ENCODE data around the gene TRIP10.
A peak's percentile ranks its signal among the peaks of the same experiment; 100 is the strongest.
"Not testable (repeated sequence)": the region's sequence is repeated elsewhere in the genome, so short reads cannot be mapped to it uniquely, and the experiment has no call there.

Gene TRIP10

GRCh38 chr19:6771648-6772027 lies 32.2 kb downstream of the TRIP10 start:
- DNase-seq, result not testable (repeated sequence)

GRCh38 chr19:6772028-6772865 lies 32.8 kb downstream of the TRIP10 start, which contains the start of gene VAV1:
TSS of gene VAV1 (plus strand) at chr19:6772708. CDS start at chr19:6772808, 100 bp downstream.
- peak; percentile 74 for DNase-seq

GRCh38 chr19:6772866-6773322 lies 33.4 kb downstream of the TRIP10 start:
- DNase-seq, result no peak

- DNase-seq, result peak; percentile 75
Observed at GRCh38 chr19:6773323-6773931, 33.9 kb downstream of the TRIP10 start.

- DNase-seq, result no peak
Observed at GRCh38 chr19:6774821-6775707, 35.6 kb downstream of the TRIP10 start.

GRCh38 chr19:6776045-6776444 lies 36.6 kb downstream of the TRIP10 start:
- not testable (repeated sequence) for DNase-seq

- DNase-seq, result no peak
Observed at GRCh38 chr19:6776999-6777398, 37.5 kb downstream of the TRIP10 start.

GRCh38 chr19:6777434-6777833 lies 38.0 kb downstream of the TRIP10 start:
- DNase-seq, result no peak

- DNase-seq, result no peak
Observed at GRCh38 chr19:6778386-6778785, 38.9 kb downstream of the TRIP10 start.

GRCh38 chr19:6779206-6779605 lies 39.7 kb downstream of the TRIP10 start:
- DNase-seq, result no peak

GRCh38 chr19:6787393-6787792 lies 47.9 kb downstream of the TRIP10 start:
- no peak for DNase-seq

- DNase-seq, result no peak
Observed at GRCh38 chr19:6788896-6789295, 49.4 kb downstream of the TRIP10 start.

- DNase-seq, result no peak
Observed at GRCh38 chr19:6790194-6791128, 51.0 kb downstream of the TRIP10 start.

- no peak for DNase-seq
Observed at GRCh38 chr19:6791237-6791636, 51.8 kb downstream of the TRIP10 start.

- no peak for DNase-seq
Observed at GRCh38 chr19:6793411-6793810, 53.9 kb downstream of the TRIP10 start.

GRCh38 chr19:6793973-6794372 lies 54.5 kb downstream of the TRIP10 start:
- no peak for DNase-seq

- DNase-seq, result no peak
Observed at GRCh38 chr19:6794686-6795431, 55.4 kb downstream of the TRIP10 start.

GRCh38 chr19:6796278-6796677 lies 56.8 kb downstream of the TRIP10 start:
- no peak for DNase-seq

GRCh38 chr19:6797646-6798045 lies 58.2 kb downstream of the TRIP10 start:
- peak; percentile 16 for DNase-seq

- not testable (repeated sequence) for DNase-seq
Observed at GRCh38 chr19:6800160-6800790, 60.8 kb downstream of the TRIP10 start.

GRCh38 chr19:6800991-6801484 lies 61.6 kb downstream of the TRIP10 start:
- DNase-seq, result no peak

All from stimulated activated CD4-positive, alpha-beta T cell treated with anti-CD3 and anti-CD28 coated beads, Interleukin-4, amount 100 ng/mL, for 24 hours (primary cell).